Thyroid gland (tissue), 4 donors: Measurements from ENCODE around the gene RASSF7.

Source experiments
- CTCF ChIP-seq, 6 experiments: fragments of 200-600 bp in 3 of 6; fragments of 450-650 bp in 3 of 6; sonication (generic) in 3 of 6; IDR thresholded peaks; one replicate each; pipeline ENCODE4 v1.5.1; 2016 to 2019; ENCODE audit warnings: antibody characterized with exemption in 6 of 6, mild to moderate bottlenecking in 2 of 6, inconsistent platforms in 1 of 6, moderate library complexity in 1 of 6
- POLR2A ChIP-seq, 2 donors: fragments of 450-650 bp; IDR thresholded peaks; one replicate each; pipeline ENCODE4 v1.6.1; 2017; ENCODE audit warnings: antibody characterized with exemption in 2 of 2, mild to moderate bottlenecking in 2 of 2, moderate library complexity in 1 of 2

GRCh38 chr11:613369-613968 is 52.7 kb downstream of the RASSF7 start:
- TF ChIP-seq CTCF (IDR thresholded peaks at IDR 0.05) = no peak
- no peak for TF ChIP-seq POLR2A (IDR thresholded peaks at IDR 0.05)
